A673 (cell line): ENCODE measurements around the gene EEFSEC.
A peak's percentile ranks its signal among the peaks of the same experiment; 100 is the strongest.

ENCODE experiments used
- EZH2 ChIP-seq: fragments of 200-600 bp; sonication (generic); IDR thresholded peaks from 2 replicates; pipeline ENCODE4 v1.6.1; 2017; ENCODE audit warnings: borderline replicate concordance, low read depth, mild to moderate bottlenecking, mixed read lengths, antibody characterized with exemption, low read length; ENCODE audit not compliant: poor library complexity, severe bottlenecking
- TF ChIP-seq, protein P1 (sequence below): fragments of 300-800, 200-600 bp; sonication (generic); conservative IDR thresholded peaks from 2 replicates; pipeline ENCODE4 v1.5.1; 2017; ENCODE audit warnings: low read depth, mild to moderate bottlenecking, antibody characterized with exemption, low read length, moderate library complexity, mixed read lengths

DNA sequence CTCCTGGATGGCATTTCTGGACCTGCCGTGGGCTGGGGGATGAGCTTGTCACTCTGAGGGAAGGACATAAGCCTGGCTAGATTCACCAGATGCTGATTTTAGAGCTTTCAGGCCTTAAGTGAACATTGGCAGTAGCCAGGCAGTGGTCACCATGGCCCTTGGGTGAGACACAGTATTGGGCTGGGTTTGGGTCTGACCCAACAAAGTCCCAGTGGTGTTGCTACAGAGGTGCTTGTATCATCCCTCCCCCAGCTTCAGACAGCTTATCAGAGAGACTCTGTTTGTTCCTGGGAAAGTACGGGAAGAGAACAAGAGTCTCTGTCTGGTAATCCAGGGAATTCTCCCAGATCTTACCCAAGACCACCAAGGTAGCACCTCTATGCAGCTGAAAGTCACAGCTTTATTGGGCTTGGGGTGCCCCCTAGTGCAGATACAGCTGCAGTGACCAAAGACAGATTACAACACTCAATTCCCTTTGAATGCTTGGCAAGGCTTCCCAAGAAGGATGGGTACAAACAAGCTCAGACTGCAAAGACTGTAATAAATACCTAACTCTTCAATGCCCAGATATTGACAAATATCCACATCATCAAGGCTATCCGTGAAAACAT lies 19.9 kb upstream of the EEFSEC start:
- TF ChIP-seq, protein P1, sequence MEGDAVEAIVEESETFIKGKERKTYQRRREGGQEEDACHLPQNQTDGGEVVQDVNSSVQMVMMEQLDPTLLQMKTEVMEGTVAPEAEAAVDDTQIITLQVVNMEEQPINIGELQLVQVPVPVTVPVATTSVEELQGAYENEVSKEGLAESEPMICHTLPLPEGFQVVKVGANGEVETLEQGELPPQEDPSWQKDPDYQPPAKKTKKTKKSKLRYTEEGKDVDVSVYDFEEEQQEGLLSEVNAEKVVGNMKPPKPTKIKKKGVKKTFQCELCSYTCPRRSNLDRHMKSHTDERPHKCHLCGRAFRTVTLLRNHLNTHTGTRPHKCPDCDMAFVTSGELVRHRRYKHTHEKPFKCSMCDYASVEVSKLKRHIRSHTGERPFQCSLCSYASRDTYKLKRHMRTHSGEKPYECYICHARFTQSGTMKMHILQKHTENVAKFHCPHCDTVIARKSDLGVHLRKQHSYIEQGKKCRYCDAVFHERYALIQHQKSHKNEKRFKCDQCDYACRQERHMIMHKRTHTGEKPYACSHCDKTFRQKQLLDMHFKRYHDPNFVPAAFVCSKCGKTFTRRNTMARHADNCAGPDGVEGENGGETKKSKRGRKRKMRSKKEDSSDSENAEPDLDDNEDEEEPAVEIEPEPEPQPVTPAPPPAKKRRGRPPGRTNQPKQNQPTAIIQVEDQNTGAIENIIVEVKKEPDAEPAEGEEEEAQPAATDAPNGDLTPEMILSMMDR: peak; percentile 76
- no peak for TF ChIP-seq EZH2
